ENCODE results near the gene FNDC11.
"Not testable (repeated sequence)": the region's sequence is repeated elsewhere in the genome, so short reads cannot be mapped to it uniquely, and the experiment has no call there.

FNDC11 gene

GRCh38 chr20:63594043-63594561 lies 40.1 kb downstream of the FNDC11 start:
- in situ Hi-C loops (cut with HindIII; ENCODE audit: low sequenced_read_pairs) = loop anchor here (10.0 kb wide), 2 partner anchors 59 to 171 kb away; partner anchors contain the start of gene PTK6

- in situ Hi-C loops (cut with HindIII; ENCODE audit: low sequenced_read_pairs) = loop anchor here (10.0 kb wide), 2 partner anchors 61 to 169 kb away; partner anchors contain the start of gene PTK6
These were observed 41.6 kb downstream of the FNDC11 start for GRCh38 chr20:63595416-63596127.

- in situ Hi-C loops (cut with HindIII; ENCODE audit: low sequenced_read_pairs) = loop anchor here (10.0 kb wide), 2 partner anchors 62 to 168 kb away; partner anchors contain the start of gene PTK6
These were observed 42.5 kb downstream of the FNDC11 start for GRCh38 chr20:63596423-63596822.

GRCh38 chr20:63597651-63598478 lies 43.9 kb downstream of the FNDC11 start:
- in situ Hi-C loops (cut with HindIII; ENCODE audit: low sequenced_read_pairs) = loop anchor here (10.0 kb wide), 2 partner anchors 63 to 167 kb away; partner anchors contain the start of gene PTK6

GRCh38 chr20:63598479-63599395 lies 44.8 kb downstream of the FNDC11 start:
- in situ Hi-C loops (cut with HindIII; ENCODE audit: low sequenced_read_pairs) = loop anchor here (10.0 kb wide), 2 partner anchors 64 to 166 kb away; partner anchors contain the start of gene PTK6

- in situ Hi-C loops (cut with HindIII; ENCODE audit: low sequenced_read_pairs) = loop anchor here (10.0 kb wide), 2 partner anchors 65 to 165 kb away; partner anchors contain the start of gene PTK6
These were observed 45.6 kb downstream of the FNDC11 start for GRCh38 chr20:63599396-63600050.

- in situ Hi-C loops (cut with HindIII; ENCODE audit: low sequenced_read_pairs) = not testable (repeated sequence)
These were observed 47.7 kb downstream of the FNDC11 start for GRCh38 chr20:63601679-63602078.

- in situ Hi-C loops (cut with HindIII; ENCODE audit: low sequenced_read_pairs) = no loop called here
These were observed 48.4 kb downstream of the FNDC11 start for GRCh38 chr20:63602321-63602720.

Measured in endothelial cell of hepatic sinusoid (primary cell).